ENCODE results near the gene PLCXD1.

- TF ChIP-seq CTCF (IDR thresholded peaks at IDR 0.05), result no peak
- TF ChIP-seq POLR2A (IDR thresholded peaks at IDR 0.05), result peak; percentile 33 to 47
Measured at GRCh38 chrX:318068-318738, 37.0 kb downstream of the PLCXD1 start.
